AG04449 (cell line): ENCODE data around the gene AGBL4.
"Not testable (repeated sequence)": the region's sequence is repeated elsewhere in the genome, so short reads cannot be mapped to it uniquely, and the experiment has no call there.

Experiments used
- CTCF ChIA-PET: fragments of 350-600 bp; formaldehyde crosslinking; extraction: SDS; loops from one replicate; lab custom pipeline; 2021; ENCODE audit warnings: antibody characterized with exemption; lab: Yijun Ruan, JAX
- POLR2A ChIA-PET: fragments of 400-600, 350-600 bp; formaldehyde crosslinking; extraction: SDS; loops from one replicate; lab custom pipeline; 2020; ENCODE audit warnings: antibody characterized with exemption, inconsistent platforms; lab: Yijun Ruan, JAX
- DNase-seq: peaks from one replicate; pipeline ENCODE4 v3.0.0-alpha.2; 2010; ENCODE audit warnings: low read depth, low spot score
- H3K4me3 ChIP-seq: 2 replicates; pipeline ENCODE4 v1.5.1; 2011; ENCODE audit warnings: low read depth, mild to moderate bottlenecking, control low read depth, low read length
- CTCF ChIP-seq: IDR thresholded peaks from one replicate; pipeline ENCODE4 v1.5.1; 2011; ENCODE audit warnings: mild to moderate bottlenecking, moderate library complexity, low read length, control low read depth, inconsistent platforms; ENCODE audit not compliant: insufficient read depth; ENCODE audit errors: missing control alignments

Gene AGBL4

DNA sequence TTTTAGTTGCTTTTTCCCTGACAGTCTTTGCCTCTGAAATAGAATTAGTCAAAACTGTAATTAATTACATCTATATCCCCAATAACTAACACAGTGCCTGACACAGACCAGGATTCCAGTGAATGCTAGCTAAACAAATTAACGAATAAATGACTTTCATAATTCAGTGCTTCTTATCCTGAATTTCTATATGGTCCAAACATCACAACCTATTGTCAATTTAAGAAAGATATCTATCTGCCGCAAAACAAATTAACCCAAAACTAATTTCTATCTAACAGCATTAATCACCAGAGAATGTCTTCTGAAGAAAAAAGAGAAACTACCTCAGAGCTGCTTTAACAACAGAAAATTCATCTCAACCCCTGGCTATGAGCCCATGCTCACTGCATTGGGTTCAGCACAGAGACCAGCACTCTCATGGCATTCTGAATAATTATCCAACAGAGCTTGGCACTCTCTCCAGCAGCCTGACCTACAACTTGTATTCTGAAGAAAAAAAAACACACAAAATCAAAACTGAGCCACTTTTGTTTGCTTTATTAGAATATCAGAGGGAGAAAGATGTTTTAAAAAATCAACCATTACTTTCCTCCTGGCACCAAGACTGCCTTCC is 699.7 kb downstream of the AGBL4 start:
- POLR2A ChIA-PET: no interaction called here
- no peak for DNase-seq
- no peak overlapping the region for H3K4me3 ChIP-seq
- no peak for TF ChIP-seq CTCF
- CTCF ChIA-PET: no interaction called here

DNA sequence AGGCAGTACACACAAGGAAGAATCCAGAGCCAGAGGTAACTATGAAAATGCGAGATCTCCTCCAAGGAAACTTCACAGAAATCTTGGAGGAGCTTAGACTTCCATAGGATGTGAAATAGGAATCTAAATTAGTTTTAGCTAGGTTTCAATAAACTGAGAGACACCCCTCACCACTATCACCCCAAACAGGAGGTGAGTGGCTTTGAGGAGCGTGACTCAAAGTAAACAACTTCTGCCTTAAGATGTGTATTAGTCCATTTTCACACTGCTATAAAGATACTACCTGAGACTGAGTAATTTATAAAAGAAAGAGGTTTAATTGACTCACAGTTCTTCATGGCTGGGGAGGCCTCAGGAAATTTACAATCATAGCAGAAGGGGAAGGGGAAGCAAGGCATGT is 703.3 kb downstream of the AGBL4 start:
- CTCF ChIA-PET, DNase-seq, POLR2A ChIA-PET, H3K4me3 ChIP-seq: not testable (repeated sequence)

GRCh38 chr1:49319426-49319963 is 704.3 kb downstream of the AGBL4 start:
- no peak for TF ChIP-seq CTCF
- H3K4me3 ChIP-seq: no peak overlapping the region
- POLR2A ChIA-PET: no interaction called here
- CTCF ChIA-PET: no interaction called here
- no peak for DNase-seq

DNA sequence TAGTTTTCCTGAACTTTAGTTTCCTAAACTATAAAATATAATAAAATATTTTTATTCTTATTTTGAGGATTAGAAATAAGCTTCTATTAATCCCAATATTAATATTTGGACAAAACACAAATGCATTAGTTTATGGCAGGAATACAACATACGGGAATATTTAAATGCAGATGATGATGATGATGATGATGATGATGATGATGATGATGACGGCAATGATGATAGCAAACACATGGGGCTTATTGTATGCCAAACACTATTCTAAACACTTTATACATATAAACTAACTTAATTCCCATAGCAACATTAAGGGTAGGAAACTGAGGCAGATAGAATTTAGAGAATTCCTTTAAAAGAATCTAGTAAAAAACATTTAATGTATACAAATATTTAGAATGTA is 705.5 kb downstream of the AGBL4 start:
- H3K4me3 ChIP-seq: no peak overlapping the region
- TF ChIP-seq CTCF: no peak
- POLR2A ChIA-PET: no interaction called here
- CTCF ChIA-PET: no interaction called here
- no peak for DNase-seq

DNA sequence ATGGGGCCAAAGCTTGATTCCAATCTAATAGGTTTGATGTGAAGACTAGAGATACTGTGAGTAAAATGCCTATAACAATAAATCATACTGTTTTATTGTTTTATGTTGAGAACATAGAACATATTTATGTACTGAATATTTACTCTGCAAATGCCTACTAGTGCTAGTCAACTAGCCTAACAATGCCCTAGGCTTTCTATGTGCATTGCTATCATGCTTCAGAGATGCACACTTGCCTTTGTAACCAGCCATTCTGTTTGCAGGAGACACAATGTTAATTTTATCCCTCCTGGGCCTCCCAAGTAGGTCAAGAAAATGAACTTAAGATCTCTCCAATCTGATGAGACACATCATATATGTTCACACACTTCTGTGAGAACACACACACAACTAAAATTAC is 716.3 kb downstream of the AGBL4 start:
- ChIA-PET POLR2A (no interaction called here), CTCF (no interaction called here)
- DNase-seq: no peak
- no peak for TF ChIP-seq CTCF
- no peak overlapping the region for H3K4me3 ChIP-seq

GRCh38 chr1:49306507-49307070 is 717.2 kb downstream of the AGBL4 start:
- H3K4me3 ChIP-seq: no peak overlapping the region
- DNase-seq: no peak
- ChIA-PET POLR2A (no interaction called here), CTCF (no interaction called here)
- no peak for TF ChIP-seq CTCF

GRCh38 chr1:49302400-49302799 is 721.4 kb downstream of the AGBL4 start:
- POLR2A ChIA-PET, H3K4me3 ChIP-seq, CTCF ChIA-PET, DNase-seq: not testable (repeated sequence)
